Kidney epithelial cell (primary cell): ENCODE measurements around the gene CFL1. TPM values are rescaled to one million over a fixed set of nuclear protein-coding genes. Genes with fewer than 3 reads are reported as not detected.
A peak's percentile ranks its signal among the peaks of the same experiment; 100 is the strongest.

Experiments
- DNase-seq: peaks from one replicate; pipeline ENCODE4 v3.0.0-alpha.2; 2010; ENCODE audit warnings: low read depth
- H3K27me3 ChIP-seq: 2 replicates; pipeline ENCODE4 v1.6.0; 2011; ENCODE audit warnings: low read length; ENCODE audit not compliant: control insufficient read depth, insufficient read depth
- H3K36me3 ChIP-seq: 2 replicates; pipeline ENCODE4 v1.5.1; 2011; ENCODE audit warnings: low read length; ENCODE audit not compliant: control insufficient read depth, insufficient read depth
- H3K4me3 ChIP-seq: 2 replicates; pipeline ENCODE4 v1.5.1; 2011; ENCODE audit warnings: low read depth, mild to moderate bottlenecking, control low read depth, low read length
- CTCF ChIP-seq: IDR thresholded peaks from 2 replicates; pipeline ENCODE4 v1.5.1; 2011; ENCODE audit warnings: mild to moderate bottlenecking, moderate library complexity, low read length, control low read depth, inconsistent platforms; ENCODE audit not compliant: insufficient read depth, poor library complexity, severe bottlenecking
- total RNA-seq: library from RNA; depleted of rRNA; stranded (reverse); fragments of >200 nt; gene quantifications from 2 replicates; pipeline ENCODE4 v1.2.3, GENCODE V29; 2015

CFL1 gene
- total RNA-seq, 1 donor from 2014 or later: 1,640 TPM

- TF ChIP-seq CTCF: peak; percentile 89
- Histone ChIP-seq H3K36me3 (peaks cover 11% of the 10 kb centered on the region), H3K4me3 (peak within 1 kb of the TSS; percentile 63), H3K27me3 (no peaks in the 10 kb centered on the region)
- DNase-seq: peak; percentile 79
Measured at GRCh38 chr11:65888163-65888814, 30.3 kb upstream of the CFL1 start, which contains the start of gene FIBP. Gene FIBP, minus strand, starts transcription at chr11:65888471. Its CDS starts 53 bp downstream, at chr11:65888418.

- Histone ChIP-seq H3K27me3 (no peaks in the 10 kb centered on the region), H3K36me3 (peaks cover 11% of the 10 kb centered on the region), H3K4me3 (peak overlapping the region; percentile 63)
- DNase-seq: no peak
- TF ChIP-seq CTCF: no peak
Measured at GRCh38 chr11:65887723-65888162, 29.8 kb upstream of the CFL1 start.

- no peak for TF ChIP-seq CTCF
- Histone ChIP-seq H3K36me3 (peaks cover 11% of the 10 kb centered on the region), H3K27me3 (no peaks in the 10 kb centered on the region), H3K4me3 (peak overlapping the region; percentile 63)
- no peak for DNase-seq
Measured at GRCh38 chr11:65886826-65887722, 29.1 kb upstream of the CFL1 start.

- H3K27me3 ChIP-seq: no peaks in the 10 kb centered on the region
- DNase-seq: no peak
- H3K4me3 ChIP-seq: no peak overlapping the region
- H3K36me3 ChIP-seq: peaks cover 11% of the 10 kb centered on the region
- TF ChIP-seq CTCF: no peak
Measured at GRCh38 chr11:65885808-65886536, 28.0 kb upstream of the CFL1 start.

GRCh38 chr11:65885231-65885630, 27.3 kb upstream of the CFL1 start:
- DNase-seq: no peak
- no peaks in the 10 kb centered on the region for H3K27me3 ChIP-seq
- H3K36me3 ChIP-seq: peaks cover 11% of the 10 kb centered on the region
- H3K4me3 ChIP-seq: no peak overlapping the region
- no peak for TF ChIP-seq CTCF
